Measurements from ENCODE around the gene YJU2.

- TF ChIP-seq, protein P1, sequence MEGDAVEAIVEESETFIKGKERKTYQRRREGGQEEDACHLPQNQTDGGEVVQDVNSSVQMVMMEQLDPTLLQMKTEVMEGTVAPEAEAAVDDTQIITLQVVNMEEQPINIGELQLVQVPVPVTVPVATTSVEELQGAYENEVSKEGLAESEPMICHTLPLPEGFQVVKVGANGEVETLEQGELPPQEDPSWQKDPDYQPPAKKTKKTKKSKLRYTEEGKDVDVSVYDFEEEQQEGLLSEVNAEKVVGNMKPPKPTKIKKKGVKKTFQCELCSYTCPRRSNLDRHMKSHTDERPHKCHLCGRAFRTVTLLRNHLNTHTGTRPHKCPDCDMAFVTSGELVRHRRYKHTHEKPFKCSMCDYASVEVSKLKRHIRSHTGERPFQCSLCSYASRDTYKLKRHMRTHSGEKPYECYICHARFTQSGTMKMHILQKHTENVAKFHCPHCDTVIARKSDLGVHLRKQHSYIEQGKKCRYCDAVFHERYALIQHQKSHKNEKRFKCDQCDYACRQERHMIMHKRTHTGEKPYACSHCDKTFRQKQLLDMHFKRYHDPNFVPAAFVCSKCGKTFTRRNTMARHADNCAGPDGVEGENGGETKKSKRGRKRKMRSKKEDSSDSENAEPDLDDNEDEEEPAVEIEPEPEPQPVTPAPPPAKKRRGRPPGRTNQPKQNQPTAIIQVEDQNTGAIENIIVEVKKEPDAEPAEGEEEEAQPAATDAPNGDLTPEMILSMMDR (conservative IDR thresholded peaks at IDR 0.05; ENCODE audit: low read depth in 2 of 2): peak; percentile 36 to 60
- TF ChIP-seq REST (IDR thresholded peaks at IDR 0.05; ENCODE audit: unreplicated experiment): no peak
- no peak for TF ChIP-seq EZH2phosphoT487 (IDR thresholded peaks at IDR 0.05; ENCODE audit: unreplicated experiment)
Observed at GRCh38 chr19:4199699-4200293, 47.1 kb upstream of the YJU2 start.
